Endothelial cell (in vitro differentiated cells): Measurements from ENCODE around the gene GPR37. TPM values are rescaled to one million over a fixed set of nuclear protein-coding genes. Genes with fewer than 3 reads are reported as not detected.

Experiments used
- DNase-seq: peaks from one replicate; pipeline ENCODE4 v3.0.0; 2021; ENCODE audit warnings: low spot score
- H3K27ac Mint-ChIP-seq: one replicate; pipeline ENCODE4 v1.8.0; 2021; ENCODE audit warnings: mixed read lengths, inconsistent platforms; ENCODE audit not compliant: unreplicated experiment
- H3K27me3 Mint-ChIP-seq: one replicate; pipeline ENCODE4 v1.8.0; 2021; ENCODE audit warnings: mild to moderate bottlenecking, moderate library complexity, mixed read lengths, inconsistent platforms; ENCODE audit not compliant: unreplicated experiment
- H3K36me3 Mint-ChIP-seq: one replicate; pipeline ENCODE4 v1.8.0; 2021; ENCODE audit warnings: mild to moderate bottlenecking, low read depth, mixed read lengths, inconsistent platforms; ENCODE audit not compliant: unreplicated experiment
- H3K4me1 Mint-ChIP-seq: one replicate; pipeline ENCODE4 v1.8.0; 2021; ENCODE audit warnings: mild to moderate bottlenecking, mixed read lengths, inconsistent platforms; ENCODE audit not compliant: unreplicated experiment
- H3K4me3 Mint-ChIP-seq: one replicate; pipeline ENCODE4 v1.8.0; 2021; ENCODE audit warnings: mild to moderate bottlenecking, mixed read lengths, inconsistent platforms; ENCODE audit not compliant: unreplicated experiment
- H3K9me3 Mint-ChIP-seq: one replicate; pipeline ENCODE4 v1.8.0; 2021; ENCODE audit warnings: mixed read lengths, inconsistent platforms; ENCODE audit not compliant: unreplicated experiment
- CTCF ChIP-seq: fragments of 200-600 bp; sonication (generic); IDR thresholded peaks from one replicate; pipeline ENCODE4 v1.5.0; 2021; ENCODE audit warnings: antibody characterized with exemption; ENCODE audit not compliant: unreplicated experiment
- total RNA-seq: library from RNA; stranded (reverse); fragmentation: NEBNext Ultra II Directional; extraction: Animal tissue kit (Norgen Biotek cat#: 25700); gene quantifications from one replicate; pipeline ENCODE4 v1.2.1, GENCODE V29; 2021; ENCODE audit not compliant: unreplicated experiment

The GPR37 gene
- total RNA-seq, 1 donor from 2014 or later, result 7.1 TPM

- H3K9me3 Mint-ChIP-seq, result no peaks in the 10 kb centered on the region
- H3K27ac Mint-ChIP-seq, result no peak overlapping the region
- no peaks in the 10 kb centered on the region for H3K27me3 Mint-ChIP-seq
- H3K4me3 Mint-ChIP-seq, result no peak overlapping the region
- no peak for TF ChIP-seq CTCF
- DNase-seq, result no peak
- H3K36me3 Mint-ChIP-seq, result no peaks in the 10 kb centered on the region
- H3K4me1 Mint-ChIP-seq, result no peaks in the 10 kb centered on the region
These were observed 11.7 kb upstream of the GPR37 start for GRCh38 chr7:124777268-124777667.

- Mint-ChIP-seq H3K36me3 (no peaks in the 10 kb centered on the region), H3K9me3 (no peaks in the 10 kb centered on the region), H3K4me1 (peaks cover 2% of the 10 kb centered on the region), H3K27me3 (no peaks in the 10 kb centered on the region), H3K27ac (no peak overlapping the region), H3K4me3 (no peak overlapping the region)
- no peak for DNase-seq
- TF ChIP-seq CTCF, result no peak
These were observed 10.6 kb upstream of the GPR37 start for GRCh38 chr7:124776153-124776552.

- no peaks in the 10 kb centered on the region for H3K27me3 Mint-ChIP-seq
- no peaks in the 10 kb centered on the region for H3K36me3 Mint-ChIP-seq
- TF ChIP-seq CTCF, result no peak
- DNase-seq, result no peak
- no peaks in the 10 kb centered on the region for H3K9me3 Mint-ChIP-seq
- H3K4me1 Mint-ChIP-seq, result peaks cover 4% of the 10 kb centered on the region
- no peak overlapping the region for H3K4me3 Mint-ChIP-seq
- H3K27ac Mint-ChIP-seq, result no peak overlapping the region
These were observed 9.8 kb upstream of the GPR37 start for GRCh38 chr7:124775422-124775821.

GRCh38 chr7:124773938-124774337 lies 8.3 kb upstream of the GPR37 start:
- Mint-ChIP-seq H3K4me1 (peaks cover 4% of the 10 kb centered on the region), H3K27me3 (no peaks in the 10 kb centered on the region), H3K27ac (no peak overlapping the region), H3K36me3 (no peaks in the 10 kb centered on the region), H3K4me3 (no peak overlapping the region), H3K9me3 (no peaks in the 10 kb centered on the region)
- DNase-seq, result no peak
- TF ChIP-seq CTCF, result no peak

- no peak for DNase-seq
- TF ChIP-seq CTCF, result no peak
- Mint-ChIP-seq H3K27me3 (no peaks in the 10 kb centered on the region), H3K36me3 (no peaks in the 10 kb centered on the region), H3K4me3 (no peak overlapping the region), H3K27ac (no peak overlapping the region), H3K4me1 (peaks cover 4% of the 10 kb centered on the region), H3K9me3 (no peaks in the 10 kb centered on the region)
These were observed 7.7 kb upstream of the GPR37 start for GRCh38 chr7:124773339-124773738.
